Astrocyte of the spinal cord (primary cell): ENCODE measurements around the gene AAMP.
"Not testable (repeated sequence)": the region's sequence is repeated elsewhere in the genome, so short reads cannot be mapped to it uniquely, and the experiment has no call there.

Experiments used
- DNase-seq: peaks from one replicate; pipeline ENCODE4 v3.0.0; 2011; ENCODE audit warnings: low read depth, low spot score
- H3K4me3 ChIP-seq: 2 replicates; pipeline ENCODE4 v1.5.1; 2011; ENCODE audit warnings: low read depth, mild to moderate bottlenecking, low read length, moderate library complexity
- CTCF ChIP-seq: IDR thresholded peaks from 2 replicates; pipeline ENCODE4 v1.5.1; 2012; ENCODE audit warnings: low read depth, mild to moderate bottlenecking, low read length, inconsistent platforms
- in situ Hi-C: cut with HindIII; loops from 2 replicates; pipeline ENCODE4 v1.10.0; 2017; ENCODE audit warnings: low sequenced_read_pairs

The AAMP gene

GRCh38 chr2:218312267-218312756 is 42.4 kb upstream of the AAMP start:
- H3K4me3 ChIP-seq: no peak overlapping the region
- no peak for DNase-seq
- in situ Hi-C loops: no loop called here
- no peak for TF ChIP-seq CTCF

GRCh38 chr2:218311541-218312266 is 41.8 kb upstream of the AAMP start:
- H3K4me3 ChIP-seq, in situ Hi-C loops, DNase-seq: not testable (repeated sequence)

- H3K4me3 ChIP-seq: no peak overlapping the region
- no peak for TF ChIP-seq CTCF
- in situ Hi-C loops: no loop called here
- no peak for DNase-seq
Measured at GRCh38 chr2:218310853-218311540, 41.1 kb upstream of the AAMP start.

GRCh38 chr2:218307415-218308090 is 37.6 kb upstream of the AAMP start:
- in situ Hi-C loops: no loop called here
- H3K4me3 ChIP-seq: no peak overlapping the region
- TF ChIP-seq CTCF: no peak
- no peak for DNase-seq

GRCh38 chr2:218306184-218306920 is 36.4 kb upstream of the AAMP start:
- TF ChIP-seq CTCF: no peak
- DNase-seq: no peak
- in situ Hi-C loops: no loop called here
- no peak overlapping the region for H3K4me3 ChIP-seq

GRCh38 chr2:218305383-218305782 is 35.4 kb upstream of the AAMP start:
- no peak for DNase-seq
- TF ChIP-seq CTCF: no peak
- no peak overlapping the region for H3K4me3 ChIP-seq
- in situ Hi-C loops: no loop called here
